Measurements from ENCODE around the gene SAMD5.

The SAMD5 gene

GRCh38 chr6:147508042-147508865 lies at the start of gene SAMD5:
SAMD5 (plus strand) TSS chr6:147508690; CDS start chr6:147508929, 239 bp downstream.
- peak; percentile 80 for DNase-seq

DNA sequence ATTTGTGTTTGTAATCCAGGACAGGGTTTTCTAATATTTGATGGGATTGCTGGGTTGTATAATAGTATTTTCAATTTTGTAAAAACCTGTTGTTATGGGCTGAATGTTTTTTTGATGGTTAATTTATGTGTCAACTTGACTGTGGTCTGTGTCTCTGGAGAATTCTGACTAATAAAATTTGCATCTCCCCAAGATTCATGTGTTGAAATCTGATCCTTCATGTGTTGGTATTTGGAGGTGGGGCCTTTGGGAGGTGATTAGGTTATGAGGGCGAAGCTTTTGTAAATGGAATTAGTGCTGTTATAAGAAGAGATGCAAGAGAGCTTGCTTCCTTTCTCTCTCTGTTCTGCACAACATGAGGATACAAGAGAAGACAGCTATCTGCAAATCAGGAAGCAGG lies 48.7 kb upstream of the SAMD5 start:
- no peak for DNase-seq

GRCh38 chr6:147463651-147464050 lies 44.8 kb upstream of the SAMD5 start:
- no peak for DNase-seq

DNA sequence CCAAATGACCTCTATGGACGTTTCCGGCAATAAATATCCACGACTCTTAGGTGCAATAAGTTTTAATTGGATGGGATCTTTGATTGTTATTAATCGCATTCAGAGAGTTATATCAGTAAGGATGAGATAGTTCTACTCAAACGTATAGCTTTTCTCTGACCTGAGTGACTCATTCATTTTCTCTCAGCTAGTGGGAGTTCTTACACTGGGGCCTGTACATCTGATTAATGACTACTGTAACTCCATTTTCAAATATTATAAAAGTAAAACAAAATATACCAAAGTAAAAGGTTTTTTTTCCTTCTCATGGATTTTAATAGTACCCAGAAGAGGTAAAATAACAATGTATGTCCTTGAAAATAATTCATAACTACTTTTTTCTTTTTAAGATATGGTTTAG lies 41.1 kb upstream of the SAMD5 start:
- no peak for DNase-seq

GRCh38 chr6:147467886-147468285 lies 40.6 kb upstream of the SAMD5 start:
- no peak for DNase-seq

- no peak for DNase-seq
These were observed 39.9 kb upstream of the SAMD5 start for GRCh38 chr6:147468634-147469033.

DNA sequence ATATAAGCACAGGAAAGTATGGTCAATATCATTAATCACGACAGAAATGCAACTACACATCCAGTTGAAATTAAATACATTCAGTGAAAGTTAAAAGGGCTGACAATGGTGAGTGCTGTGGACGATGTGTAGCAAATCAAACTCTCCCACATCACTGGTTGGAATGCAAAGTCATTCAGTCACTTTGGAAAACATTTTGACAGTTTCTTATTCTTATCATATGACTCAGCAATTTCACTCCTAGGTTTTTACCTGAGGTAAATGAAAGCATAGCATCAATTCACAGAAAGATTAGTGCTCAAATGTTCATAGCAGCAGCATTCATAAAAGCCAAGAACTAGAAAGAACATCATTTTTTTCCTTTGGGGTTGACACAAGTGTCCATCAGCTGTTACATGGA lies 28.6 kb upstream of the SAMD5 start:
- no peak for DNase-seq

DNA sequence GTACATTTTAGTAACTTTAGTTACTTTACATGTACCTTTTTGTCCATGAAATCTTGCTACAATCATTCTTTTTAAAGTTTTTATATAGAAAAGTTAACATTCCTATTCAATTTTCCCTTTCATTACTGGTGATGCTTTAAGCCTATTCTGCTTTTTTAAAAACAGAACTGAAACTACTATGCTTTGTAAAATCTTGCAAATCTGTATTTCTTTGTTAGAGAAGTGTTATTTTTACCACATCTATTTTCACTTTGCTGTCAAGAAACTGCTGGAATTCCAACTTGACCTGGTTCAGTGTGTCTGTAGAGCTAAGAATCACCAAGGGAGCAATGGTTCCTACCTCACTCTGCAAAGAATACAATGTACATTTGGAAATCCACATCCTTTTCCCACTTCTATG lies 21.8 kb upstream of the SAMD5 start:
- DNase-seq, result no peak

- DNase-seq, result no peak
These were observed 11.0 kb upstream of the SAMD5 start for GRCh38 chr6:147497472-147497871.

DNA sequence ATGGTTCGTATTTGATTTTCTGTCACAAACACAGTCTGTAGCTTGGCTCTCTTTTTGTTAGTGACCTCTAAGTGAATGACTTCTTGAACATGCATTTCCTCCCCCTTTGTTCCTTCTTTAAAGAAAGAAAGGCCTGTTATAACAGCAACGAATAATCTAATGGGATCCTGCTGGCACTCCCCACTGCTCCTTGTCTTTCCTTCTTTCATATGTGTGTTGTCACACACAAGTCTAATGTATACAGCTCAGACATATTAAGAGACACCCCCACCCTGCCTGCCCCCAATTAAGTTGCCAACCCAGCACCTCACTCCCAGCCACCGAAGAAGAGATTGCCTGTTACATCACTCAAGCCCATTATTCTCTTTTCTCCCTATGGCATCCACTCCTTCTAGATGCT lies 4.9 kb upstream of the SAMD5 start:
- DNase-seq, result no peak

DNA sequence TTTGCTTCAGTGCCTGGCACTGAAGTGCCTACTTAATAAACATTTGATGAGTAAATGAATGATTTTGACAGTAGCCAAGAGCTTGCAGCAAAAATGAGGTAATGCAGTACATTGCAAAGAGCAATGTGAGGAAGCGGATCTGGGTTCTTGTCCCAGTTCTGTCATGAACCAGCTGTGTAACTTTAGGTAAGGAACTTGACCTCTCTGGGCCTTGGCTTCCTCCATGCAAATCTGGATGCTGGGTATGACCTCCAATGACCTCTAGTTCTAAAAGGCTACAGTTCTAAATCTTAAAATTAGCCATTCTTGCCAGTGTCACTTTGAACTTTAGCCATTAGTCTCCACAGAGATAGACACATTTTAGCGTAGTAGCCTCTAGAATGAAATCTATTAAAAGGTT lies 3.6 kb upstream of the SAMD5 start:
- no peak for DNase-seq

GRCh38 chr6:147506704-147507114 lies 1.8 kb upstream of the SAMD5 start:
- DNase-seq, result peak; percentile 88

DNA sequence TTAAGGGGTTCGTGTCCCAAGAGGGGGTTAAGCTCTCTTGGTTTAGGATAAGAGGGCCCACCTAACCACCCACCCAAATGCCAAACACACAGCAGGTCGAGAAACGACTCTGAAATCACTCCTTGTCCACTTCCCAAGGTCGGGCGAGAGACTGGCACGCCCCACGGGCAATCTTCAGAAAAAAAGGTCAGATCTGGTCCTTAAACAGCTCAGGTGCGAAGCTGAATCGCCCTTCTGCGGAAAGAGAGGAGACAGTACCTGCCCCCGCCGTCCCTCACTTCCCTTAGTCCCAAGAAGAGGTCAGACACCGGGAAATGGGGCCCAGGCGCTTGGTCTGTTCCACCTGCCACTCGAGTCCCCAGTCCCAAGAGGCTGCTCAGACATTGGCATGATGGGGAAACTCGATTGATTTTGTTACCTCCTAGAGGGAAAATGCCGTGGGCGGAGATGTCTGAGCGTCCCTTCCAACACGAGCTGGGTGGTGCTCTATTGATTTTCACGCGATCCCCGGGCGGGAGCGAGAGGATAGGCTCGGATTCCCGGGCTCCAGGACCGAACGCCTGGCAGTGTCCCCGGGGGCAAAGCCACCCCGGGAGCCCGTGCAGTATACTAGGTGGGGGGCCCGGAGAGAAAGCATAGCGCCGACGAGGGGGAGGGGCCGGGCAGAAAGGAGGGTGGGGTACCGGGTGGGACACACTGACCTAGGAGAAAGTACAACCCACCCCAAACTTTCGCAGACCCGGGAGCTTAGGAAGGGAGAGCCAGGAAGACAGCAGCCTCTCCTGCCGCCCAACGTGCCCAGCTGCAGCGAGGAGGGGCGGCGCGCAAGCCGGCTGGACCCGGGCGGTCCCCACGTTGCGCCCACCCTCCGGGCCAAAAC lies 1.1 kb upstream of the SAMD5 start:
- DNase-seq, result peak; percentile 64

GRCh38 chr6:147508866-147509608 lies 547 bp downstream of the SAMD5 start:
- DNase-seq, result peak; percentile 69

GRCh38 chr6:147509891-147510290 lies 1.4 kb downstream of the SAMD5 start:
- DNase-seq, result no peak

GRCh38 chr6:147510929-147511590 lies 2.6 kb downstream of the SAMD5 start:
- DNase-seq, result no peak

DNA sequence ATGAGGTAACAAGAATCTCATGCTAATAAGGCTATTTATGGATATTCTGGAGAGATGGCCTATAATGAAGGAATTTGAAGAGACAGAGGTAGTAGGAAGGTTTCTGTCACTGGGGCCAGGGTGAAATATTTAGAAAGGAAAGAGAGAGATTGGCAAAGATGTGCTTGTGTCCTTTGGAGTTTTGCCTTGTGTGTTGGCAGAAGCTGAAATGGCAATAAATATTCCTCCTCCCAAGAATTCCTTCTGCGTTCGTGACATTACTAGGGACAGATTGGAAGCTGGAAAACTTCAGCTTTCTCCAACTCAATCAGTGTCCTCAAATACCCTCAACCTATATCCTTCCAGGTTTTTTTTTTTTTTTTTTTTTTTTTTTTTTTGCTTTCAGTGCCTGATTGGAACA lies 6.3 kb downstream of the SAMD5 start:
- DNase-seq, result no peak

- no peak for DNase-seq
These were observed 6.8 kb downstream of the SAMD5 start for GRCh38 chr6:147515327-147515726.

DNA sequence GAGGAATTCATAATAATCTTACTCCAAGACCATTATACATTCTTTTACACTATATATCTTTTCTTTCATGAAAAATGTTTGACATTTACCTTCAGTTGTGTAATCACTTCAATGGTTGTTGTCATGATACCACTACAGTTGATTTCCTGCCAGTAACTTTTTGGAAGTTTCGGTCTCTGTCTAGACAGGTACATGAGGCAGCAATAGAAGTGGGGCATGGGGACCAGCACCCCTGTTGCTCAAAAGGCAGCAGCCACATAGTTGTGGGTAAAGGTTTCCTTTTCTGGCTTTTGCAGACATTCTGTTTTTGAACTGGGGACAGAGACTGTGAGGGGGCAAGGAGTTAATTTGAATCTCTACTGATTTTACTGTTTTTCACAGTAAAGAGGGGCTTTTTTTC lies 14.1 kb downstream of the SAMD5 start:
- DNase-seq, result no peak

- no peak for DNase-seq
These were observed 17.2 kb downstream of the SAMD5 start for GRCh38 chr6:147525519-147526209.

GRCh38 chr6:147527197-147527596 lies 18.7 kb downstream of the SAMD5 start:
- no peak for DNase-seq

GRCh38 chr6:147528511-147529145 lies 20.1 kb downstream of the SAMD5 start:
- DNase-seq, result no peak

Data from right forelimb (tissue), 1 donor.